GM18502 (cell line): ENCODE data around the gene DDI2.
"Not testable (repeated sequence)": the region's sequence is repeated elsewhere in the genome, so short reads cannot be mapped to it uniquely, and the experiment has no call there.

Experiments used
- ATAC-seq: cut with Tn5 transposase; IDR thresholded peaks from one replicate; pipeline ENCODE4 v1.9.1; 2021; ENCODE audit warnings: mild to moderate bottlenecking; ENCODE audit not compliant: unreplicated experiment, poor library complexity

Gene DDI2

GRCh38 chr1:15633756-15634420 lies 16.6 kb downstream of the DDI2 start:
- ATAC-seq, result no peak

GRCh38 chr1:15636436-15636835 lies 19.2 kb downstream of the DDI2 start:
- ATAC-seq, result no peak

GRCh38 chr1:15637826-15638225 lies 20.6 kb downstream of the DDI2 start:
- no peak for ATAC-seq

- no peak for ATAC-seq
These were observed 22.0 kb downstream of the DDI2 start for GRCh38 chr1:15639262-15639661.

GRCh38 chr1:15639931-15640330 lies 22.7 kb downstream of the DDI2 start:
- ATAC-seq, result no peak

GRCh38 chr1:15640667-15641066 lies 23.4 kb downstream of the DDI2 start:
- ATAC-seq, result no peak

- ATAC-seq, result no peak
These were observed 32.7 kb downstream of the DDI2 start for GRCh38 chr1:15649937-15650336.

GRCh38 chr1:15650433-15650832 lies 33.2 kb downstream of the DDI2 start:
- ATAC-seq, result no peak

- not testable (repeated sequence) for ATAC-seq
These were observed 34.9 kb downstream of the DDI2 start for GRCh38 chr1:15652130-15652529.

- ATAC-seq, result no peak
These were observed 36.9 kb downstream of the DDI2 start for GRCh38 chr1:15654091-15654690.

GRCh38 chr1:15656464-15656863 lies 39.2 kb downstream of the DDI2 start:
- no peak for ATAC-seq

- no peak for ATAC-seq
These were observed 39.8 kb downstream of the DDI2 start for GRCh38 chr1:15657021-15657420.

- no peak for ATAC-seq
These were observed 42.9 kb downstream of the DDI2 start for GRCh38 chr1:15660151-15660550.

GRCh38 chr1:15662477-15662876 lies 45.2 kb downstream of the DDI2 start:
- no peak for ATAC-seq

- no peak for ATAC-seq
These were observed 46.7 kb downstream of the DDI2 start for GRCh38 chr1:15663925-15664324.

- ATAC-seq, result no peak
These were observed 50.1 kb downstream of the DDI2 start for GRCh38 chr1:15667362-15667761.

- no peak for ATAC-seq
These were observed 51.0 kb downstream of the DDI2 start for GRCh38 chr1:15668089-15668754.

- no peak for ATAC-seq
These were observed 51.8 kb downstream of the DDI2 start for GRCh38 chr1:15669074-15669473.

- no peak for ATAC-seq
These were observed 52.6 kb downstream of the DDI2 start for GRCh38 chr1:15669864-15670263.

- no peak for ATAC-seq
These were observed 54.2 kb downstream of the DDI2 start for GRCh38 chr1:15671430-15671829.

GRCh38 chr1:15674386-15675159 lies 57.3 kb downstream of the DDI2 start:
- no peak for ATAC-seq
